LNCaP clone FGC (cell line): ENCODE results near the gene ACTN1.

Source experiments
- DNase-seq: peaks from one replicate; pipeline ENCODE4 v3.0.0-alpha.2; 2011; ENCODE audit warnings: low read depth
- H3K4me3 ChIP-seq: 2 replicates; pipeline ENCODE4 v1.5.1; 2011; ENCODE audit warnings: mild to moderate bottlenecking, low read depth, low read length, control low read depth
- CTCF ChIP-seq: IDR thresholded peaks from 2 replicates; pipeline ENCODE4 v1.5.1; 2012; ENCODE audit warnings: mild to moderate bottlenecking; ENCODE audit not compliant: control insufficient read depth, insufficient read depth; ENCODE audit errors: extremely low read depth

ACTN1 gene

DNA sequence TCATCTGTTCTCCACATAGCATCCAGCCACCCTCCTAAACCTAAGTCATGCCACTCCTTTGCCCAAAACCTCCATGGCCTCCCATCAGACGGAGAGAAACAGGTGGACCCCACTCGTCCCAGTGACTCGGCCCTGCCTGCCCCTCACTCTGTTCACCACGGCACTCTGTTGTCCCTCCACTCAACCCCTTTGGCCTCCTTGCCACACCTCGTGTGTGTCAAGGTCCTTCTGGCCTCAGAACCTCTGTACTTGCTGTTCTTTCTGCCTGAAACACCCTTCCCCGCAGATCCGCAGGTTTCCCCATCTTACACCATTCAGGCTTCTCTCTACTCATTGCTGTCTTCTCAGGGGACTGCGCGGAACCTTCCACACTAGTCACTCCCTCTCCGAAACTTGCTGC, 24.5 kb upstream of the ACTN1 start:
- H3K4me3 ChIP-seq = no peak overlapping the region
- TF ChIP-seq CTCF = no peak
- DNase-seq = no peak

- H3K4me3 ChIP-seq = no peak overlapping the region
- TF ChIP-seq CTCF = peak; percentile 39
- peak; percentile 46 for DNase-seq
These were observed 23.0 kb upstream of the ACTN1 start for GRCh38 chr14:69002069-69002468.

DNA sequence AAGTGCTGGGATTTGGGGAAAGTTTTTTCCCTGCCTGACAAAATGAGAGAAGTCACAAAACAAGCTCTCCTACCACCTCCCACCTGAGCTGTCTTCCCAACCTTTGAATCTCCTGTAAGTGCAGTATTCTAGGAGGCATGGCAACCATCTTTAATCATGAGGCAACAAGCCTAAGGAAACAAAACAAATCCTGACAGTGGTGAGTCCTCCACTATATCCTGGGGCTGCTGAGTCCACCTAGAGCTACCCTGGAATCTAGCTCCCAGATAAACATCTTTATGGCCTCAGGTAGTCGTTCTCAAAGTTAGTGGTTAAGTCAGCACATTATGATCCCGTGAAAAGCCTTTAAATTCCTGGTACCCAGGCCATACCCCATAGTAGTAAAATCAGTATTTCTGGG, 22.3 kb upstream of the ACTN1 start:
- no peak for DNase-seq
- H3K4me3 ChIP-seq = no peak overlapping the region
- no peak for TF ChIP-seq CTCF

GRCh38 chr14:68998062-68998461, 19.0 kb upstream of the ACTN1 start:
- no peak for TF ChIP-seq CTCF
- DNase-seq = no peak
- no peak overlapping the region for H3K4me3 ChIP-seq

DNA sequence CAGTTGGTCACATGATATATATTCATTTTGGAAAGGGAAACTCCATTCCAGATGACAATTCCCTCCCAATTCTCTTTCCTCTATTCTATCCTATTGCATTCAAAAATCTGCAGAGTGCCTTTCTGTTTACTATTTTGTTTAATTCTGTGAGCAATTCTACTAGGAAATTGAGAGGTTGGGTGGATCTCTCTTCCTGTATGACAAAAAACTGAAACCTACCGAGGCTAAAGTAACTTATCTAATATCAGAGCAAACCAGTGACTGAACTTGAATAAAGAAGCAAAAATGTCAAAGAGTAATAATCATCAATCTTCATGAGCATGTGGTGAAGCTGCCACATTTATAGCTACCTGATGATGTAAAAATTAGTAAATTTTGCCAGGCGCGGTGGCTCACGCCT, 16.6 kb upstream of the ACTN1 start:
- H3K4me3 ChIP-seq = no peak overlapping the region
- DNase-seq = no peak
- TF ChIP-seq CTCF = no peak

DNA sequence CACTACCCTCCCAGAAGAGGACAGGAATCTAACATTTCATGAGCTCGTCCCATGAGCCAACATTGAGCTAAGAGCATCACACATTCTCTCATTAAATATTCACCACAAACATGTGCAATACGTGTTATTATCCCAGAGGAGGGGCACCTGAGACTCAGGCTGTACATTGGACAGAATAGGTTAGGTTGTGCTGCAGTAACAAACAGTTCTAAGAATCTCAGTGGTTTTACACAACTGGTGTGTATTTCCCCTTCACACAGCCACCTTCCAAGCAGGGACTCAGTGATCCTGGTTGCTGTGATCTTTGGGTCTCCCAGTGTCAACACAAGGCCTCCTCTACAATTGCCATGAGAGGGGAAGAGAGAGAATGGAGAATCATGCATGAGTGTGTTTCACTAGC, 15.0 kb upstream of the ACTN1 start:
- no peak for DNase-seq
- H3K4me3 ChIP-seq = no peak overlapping the region
- no peak for TF ChIP-seq CTCF

DNA sequence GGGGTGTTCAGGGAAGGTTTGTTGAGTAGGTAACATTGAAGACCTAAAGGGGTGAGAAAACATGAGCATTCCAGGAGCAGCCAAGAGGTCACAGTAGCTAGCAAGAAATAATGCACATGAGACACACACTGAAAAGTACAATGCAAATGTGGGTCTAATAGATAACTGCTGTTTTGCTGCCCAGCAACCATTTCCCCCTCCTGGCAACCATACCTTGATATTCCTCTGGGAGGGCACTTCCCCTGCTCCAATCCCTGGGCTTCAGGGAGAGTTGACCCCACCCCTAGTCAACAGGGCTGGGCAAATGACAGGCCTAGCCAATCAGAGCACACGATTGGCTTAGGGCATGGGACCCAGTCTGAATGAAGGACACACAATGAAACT, 8.5 kb upstream of the ACTN1 start:
- DNase-seq = no peak
- TF ChIP-seq CTCF = no peak
- no peak overlapping the region for H3K4me3 ChIP-seq
